Endothelial cell of umbilical vein (primary cell): ENCODE results near the gene HSD17B13. TPM values are rescaled to one million over a fixed set of nuclear protein-coding genes. Genes with fewer than 3 reads are reported as not detected.

Experiments used
- BruUV-seq: library from RNA; stranded (reverse); fragments of 400-500 nt; replicated peaks from 2 replicates; lab custom pipeline; 2021; lab: Mats Ljungman, UMichigan
- CTCF ChIA-PET: fragments of 300-600, 350-600 bp; sonication (Branson Sonifier 250); formaldehyde crosslinking; loops from one replicate; lab custom pipeline; 2021; ENCODE audit warnings: antibody characterized with exemption, inconsistent platforms; lab: Charles Lee
- POLR2A ChIA-PET: fragments of 300-600, 350-600 bp; sonication (Branson Sonifier 250); formaldehyde crosslinking; loops from one replicate; lab custom pipeline; 2021; ENCODE audit warnings: antibody characterized with exemption, inconsistent platforms; lab: Charles Lee
- DNase-seq: peaks from one replicate; pipeline ENCODE4 v3.0.0-alpha.2; 2011; ENCODE audit warnings: low read depth, low spot score
- FAIRE-seq: peaks from 2 replicates; lab custom pipeline; 2011; peaks lifted over from hg19 to GRCh38; lab: Jason Lieb, UNC
- H2AFZ ChIP-seq: 2 replicates; pipeline ENCODE4 v1.6.0; 2012; ENCODE audit warnings: low read depth, low read length, control low read depth, inconsistent platforms
- H3K27ac ChIP-seq: 2 replicates; pipeline ENCODE4 v1.5.1; 2011; ENCODE audit warnings: low read depth, mild to moderate bottlenecking, control low read depth, low read length, moderate library complexity; ENCODE audit not compliant: insufficient read depth
- H3K27me3 ChIP-seq, 2 experiments: 2 replicates each; pipeline versions ENCODE4 v1.6.0 to v1.6.1; 2011; ENCODE audit warnings: low read length in 2 of 2, mixed read lengths in 1 of 2; ENCODE audit not compliant: control insufficient read depth in 2 of 2, insufficient read depth in 2 of 2
- H3K36me3 ChIP-seq, 2 experiments: 2 replicates in 1 of 2; 3 replicates in 1 of 2; pipeline ENCODE4 v1.5.1; 2011; ENCODE audit warnings: low read length in 2 of 2, mild to moderate bottlenecking in 1 of 2, moderate library complexity in 1 of 2; ENCODE audit not compliant: control insufficient read depth in 2 of 2, insufficient read depth in 2 of 2; ENCODE audit errors: extremely low read depth in 1 of 2
- H3K4me1 ChIP-seq: 3 replicates; pipeline ENCODE4 v1.5.1; 2011; ENCODE audit warnings: mild to moderate bottlenecking, low read length; ENCODE audit not compliant: control insufficient read depth, insufficient read depth; ENCODE audit errors: extremely low read depth
- H3K4me2 ChIP-seq: 2 replicates; pipeline ENCODE4 v1.6.1; 2011; ENCODE audit warnings: low read length, control low read depth, mixed read lengths; ENCODE audit not compliant: insufficient read depth
- H3K4me3 ChIP-seq, 3 experiments: fragments of 200-600 bp in 1 of 3; sonication (generic), shearing (Covaris generic) in 1 of 3; replicated peaks in 1 of 3; 2 replicates each; pipeline ENCODE4 v1.5.1; 2011 to 2016; ENCODE audit warnings: control low read depth in 3 of 3, low read length in 3 of 3, mild to moderate bottlenecking in 2 of 3, inconsistent platforms in 1 of 3, low read depth in 1 of 3, moderate library complexity in 1 of 3; ENCODE audit not compliant: insufficient read depth in 1 of 3
- H3K79me2 ChIP-seq: 2 replicates; pipeline ENCODE4 v1.6.0; 2012; ENCODE audit warnings: low read length, inconsistent platforms; ENCODE audit not compliant: control insufficient read depth, insufficient read depth
- H3K9ac ChIP-seq: replicated peaks from 2 replicates; pipeline ENCODE3; 2011; ENCODE audit warnings: low read length, control low read depth; ENCODE audit not compliant: insufficient read depth; ENCODE audit errors: extremely low read depth
- H3K9me1 ChIP-seq: replicated peaks from 3 replicates; pipeline ENCODE4 v1.6.0; 2011; ENCODE audit warnings: mild to moderate bottlenecking, low read length; ENCODE audit not compliant: control insufficient read depth, insufficient read depth; ENCODE audit errors: extremely low read depth
- H3K9me3 ChIP-seq: replicated peaks from 2 replicates; pipeline ENCODE4 v1.5.1; 2012; ENCODE audit warnings: low read length, inconsistent platforms; ENCODE audit not compliant: control insufficient read depth, insufficient read depth
- H4K20me1 ChIP-seq: replicated peaks from 2 replicates; pipeline ENCODE3; 2011; ENCODE audit warnings: mild to moderate bottlenecking, low read length; ENCODE audit not compliant: control insufficient read depth, insufficient read depth; ENCODE audit errors: extremely low read depth
- EZH2 ChIP-seq: IDR thresholded peaks from 2 replicates; pipeline ENCODE4 v1.6.1; 2012; ENCODE audit warnings: borderline replicate concordance, low read depth, mild to moderate bottlenecking, moderate library complexity, low read length, inconsistent platforms; ENCODE audit not compliant: severe bottlenecking
- GATA2 ChIP-seq: IDR thresholded peaks from 2 replicates; pipeline ENCODE4 v1.7.0; 2011; ENCODE audit warnings: low read depth, mild to moderate bottlenecking, moderate library complexity, mixed read lengths, low read length; ENCODE audit not compliant: insufficient read length, insufficient read depth
- JUN ChIP-seq: IDR thresholded peaks from 2 replicates; pipeline ENCODE4 v1.6.1; 2011; ENCODE audit warnings: borderline replicate concordance, low read depth; ENCODE audit not compliant: insufficient read length, insufficient read depth
- POLR2AphosphoS5 ChIP-seq: IDR thresholded peaks from 2 replicates; pipeline ENCODE4 v1.6.1; 2012; ENCODE audit warnings: low read depth, mild to moderate bottlenecking, control low read depth, low read length, moderate library complexity; ENCODE audit not compliant: insufficient read depth
- dilution Hi-C: fragments of 300-500 bp; cut with MboI; formaldehyde crosslinking; loops from one replicate; pipeline ENCODE4 v1.15.0; 2019; ENCODE audit warnings: low sequenced_read_pairs; ENCODE audit not compliant: extremely low pct_ligation_motif_present
- intact Hi-C: fragments of 100-400 bp; cut with micrococcal nuclease; formaldehyde crosslinking; loops from one replicate; pipeline ENCODE4 v1.10.0; 2022
- polyA plus RNA-seq, 4 experiments: library from polyadenylated mRNA; depleted of rRNA in 3 of 4; stranded (reverse) in 3 of 4; unstranded in 1 of 4; fragments of >200 nt; gene quantifications; 2 replicates each; pipeline versions ENCODE4 v1.2.1 to v1.2.3, GENCODE V29; 2011 to 2012; ENCODE audit warnings: missing spikeins in 1 of 4
- total RNA-seq: library from RNA; stranded (reverse); gene quantifications from 2 replicates; pipeline ENCODE4 v1.2.3, GENCODE V29; 2021
- TF ChIP-seq, protein P1 (sequence below), 2 donors: IDR thresholded peaks; 1 replicate in 1 of 2; 2 replicates in 1 of 2; pipeline ENCODE4 v1.5.1; 2011; ENCODE audit warnings: low read length in 2 of 2, mild to moderate bottlenecking in 2 of 2, moderate library complexity in 2 of 2, control low read depth in 1 of 2, inconsistent platforms in 1 of 2, low read depth in 1 of 2; ENCODE audit not compliant: insufficient read depth in 1 of 2; ENCODE audit errors: extremely low read depth in 1 of 2
- TF ChIP-seq, protein P2 (sequence below): IDR thresholded peaks from 2 replicates; pipeline ENCODE4 v1.6.1; 2011; ENCODE audit not compliant: insufficient read depth, insufficient read length

HSD17B13 gene
- total and polyA plus RNA-seq, 2 donors (not counting 3 experiments of a cell fraction or from before 2014, with no cell fraction given) = 0.07 TPM; not detected in 1

DNA sequence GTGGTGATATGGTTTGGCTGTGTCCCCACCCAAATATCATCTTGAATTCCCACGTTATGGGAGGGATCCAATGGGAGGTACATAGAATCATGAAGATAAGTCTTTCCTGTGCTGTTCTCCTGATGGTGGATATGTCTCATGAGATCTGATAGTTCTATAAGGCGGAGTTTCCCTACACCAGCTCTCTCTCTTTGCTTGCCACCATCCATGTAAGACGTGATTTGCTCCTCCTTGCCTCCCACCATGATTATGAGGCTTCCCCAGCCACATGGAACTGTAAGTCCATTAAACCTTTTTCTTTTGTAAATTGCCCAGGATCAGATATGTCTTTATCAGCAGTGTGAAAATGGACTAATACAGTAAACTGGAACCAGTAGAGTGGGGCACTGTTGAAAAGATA, 39.5 kb downstream of the HSD17B13 start:
- Histone ChIP-seq H3K27me3 (peaks cover 0 to 3% of the 10 kb centered on the region in 2 experiments), H3K36me3 (no peaks in the 10 kb centered on the region), H3K4me2 (no peak overlapping the region), H3K4me1 (no peaks in the 10 kb centered on the region), H3K9ac (no peak overlapping the region), H3K9me3 (no peaks in the 10 kb centered on the region), H3K79me2 (no peaks in the 10 kb centered on the region), H3K4me3 (no peak overlapping the region), H3K9me1 (no peaks in the 10 kb centered on the region), H2AFZ (no peak overlapping the region), H3K27ac (no peak overlapping the region), H4K20me1 (no peaks in the 10 kb centered on the region)
- intact Hi-C loops = no loop called here
- ChIA-PET POLR2A (no interaction called here), CTCF (no interaction called here)
- dilution Hi-C loops = no loop called here
- FAIRE-seq = no peak
- TF ChIP-seq, protein P1, sequence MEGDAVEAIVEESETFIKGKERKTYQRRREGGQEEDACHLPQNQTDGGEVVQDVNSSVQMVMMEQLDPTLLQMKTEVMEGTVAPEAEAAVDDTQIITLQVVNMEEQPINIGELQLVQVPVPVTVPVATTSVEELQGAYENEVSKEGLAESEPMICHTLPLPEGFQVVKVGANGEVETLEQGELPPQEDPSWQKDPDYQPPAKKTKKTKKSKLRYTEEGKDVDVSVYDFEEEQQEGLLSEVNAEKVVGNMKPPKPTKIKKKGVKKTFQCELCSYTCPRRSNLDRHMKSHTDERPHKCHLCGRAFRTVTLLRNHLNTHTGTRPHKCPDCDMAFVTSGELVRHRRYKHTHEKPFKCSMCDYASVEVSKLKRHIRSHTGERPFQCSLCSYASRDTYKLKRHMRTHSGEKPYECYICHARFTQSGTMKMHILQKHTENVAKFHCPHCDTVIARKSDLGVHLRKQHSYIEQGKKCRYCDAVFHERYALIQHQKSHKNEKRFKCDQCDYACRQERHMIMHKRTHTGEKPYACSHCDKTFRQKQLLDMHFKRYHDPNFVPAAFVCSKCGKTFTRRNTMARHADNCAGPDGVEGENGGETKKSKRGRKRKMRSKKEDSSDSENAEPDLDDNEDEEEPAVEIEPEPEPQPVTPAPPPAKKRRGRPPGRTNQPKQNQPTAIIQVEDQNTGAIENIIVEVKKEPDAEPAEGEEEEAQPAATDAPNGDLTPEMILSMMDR (IDR thresholded peaks at IDR 0.05; ENCODE audit: extremely low read depth in 1 of 2, insufficient read depth in 1 of 2, low read depth in 1 of 2, low read length in 2 of 2) = no peak
- TF ChIP-seq, protein P2, sequence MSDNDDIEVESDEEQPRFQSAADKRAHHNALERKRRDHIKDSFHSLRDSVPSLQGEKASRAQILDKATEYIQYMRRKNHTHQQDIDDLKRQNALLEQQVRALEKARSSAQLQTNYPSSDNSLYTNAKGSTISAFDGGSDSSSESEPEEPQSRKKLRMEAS = no peak
- TF ChIP-seq POLR2AphosphoS5 = no peak
- TF ChIP-seq GATA2 = no peak
- TF ChIP-seq JUN = no peak
- no peak for DNase-seq
- no TSS peak for BruUV-seq

DNA sequence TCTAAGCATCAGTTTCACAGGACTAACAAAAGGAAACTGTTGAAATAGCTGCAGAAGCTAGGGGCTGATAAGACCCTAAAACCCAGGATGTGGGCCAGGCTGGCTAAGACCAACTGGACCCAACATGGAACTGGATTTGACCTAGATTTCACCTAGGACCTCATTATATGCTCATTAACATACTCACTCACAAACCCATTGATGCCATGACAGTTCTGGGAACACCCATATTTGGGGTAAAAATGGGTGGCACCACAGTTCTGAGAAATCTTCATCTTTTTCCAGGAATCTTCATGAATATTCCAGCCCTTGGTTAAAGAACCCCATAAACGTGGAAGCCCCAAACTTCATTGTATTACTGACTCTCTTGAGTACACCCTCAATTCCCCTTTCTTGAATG, 41.1 kb downstream of the HSD17B13 start:
- ChIA-PET POLR2A (no interaction called here), CTCF (no interaction called here)
- no peak overlapping the region for H2AFZ ChIP-seq
- H3K4me1 ChIP-seq = no peaks in the 10 kb centered on the region
- H4K20me1 ChIP-seq = no peaks in the 10 kb centered on the region
- no peak overlapping the region for H3K4me3 ChIP-seq
- no peaks in the 10 kb centered on the region for H3K9me3 ChIP-seq
- H3K9me1 ChIP-seq = no peaks in the 10 kb centered on the region
- TF ChIP-seq EZH2 (no peak), JUN (no peak), GATA2 (no peak), POLR2AphosphoS5 (no peak)
- TF ChIP-seq, protein P1 (IDR thresholded peaks at IDR 0.05; ENCODE audit: extremely low read depth in 1 of 2, insufficient read depth in 1 of 2, low read depth in 1 of 2, low read length in 2 of 2) = no peak
- no peaks in the 10 kb centered on the region for H3K36me3 ChIP-seq
- H3K27ac ChIP-seq = no peak overlapping the region
- dilution Hi-C loops = no loop called here
- H3K79me2 ChIP-seq = no peaks in the 10 kb centered on the region
- no peak overlapping the region for H3K4me2 ChIP-seq
- no TSS peak for BruUV-seq
- intact Hi-C loops = no loop called here
- no peak for DNase-seq
- FAIRE-seq = no peak
- H3K9ac ChIP-seq = no peak overlapping the region
- peaks cover 0 to 3% of the 10 kb centered on the region in 2 experiments for H3K27me3 ChIP-seq
